ENCODE data around the gene TBCK.

The TBCK gene

GRCh38 chr4:106092361-106093040, 223.5 kb downstream of the TBCK start:
- H2AFZ ChIP-seq (ENCODE audit: low read length) = no peak overlapping the region
- H3K9me2 ChIP-seq (ENCODE audit: low read depth, low read length) = no peaks in the 10 kb centered on the region
- H3K4me2 ChIP-seq (ENCODE audit: low read length) = no peak overlapping the region
- H4K20me1 ChIP-seq (ENCODE audit: insufficient read depth, low read length) = no peaks in the 10 kb centered on the region
- H3K4me1 ChIP-seq (ENCODE audit: insufficient read depth, low read length, severe bottlenecking) = no peaks in the 10 kb centered on the region
- H3F3A ChIP-seq (ENCODE audit: insufficient read depth, low read length) = no peaks in the 10 kb centered on the region
- H3K9ac ChIP-seq (ENCODE audit: low read length) = no peak overlapping the region
- no peak overlapping the region for H3K4me3 ChIP-seq (ENCODE audit: low read depth, low read length, poor library complexity, severe bottlenecking)
- H3K36me3 ChIP-seq (ENCODE audit: insufficient read depth, low read length) = no peaks in the 10 kb centered on the region; the same call in 1 of the 2 replicates
- H3K27me3 ChIP-seq (ENCODE audit: insufficient read depth, low read length) = no peaks in the 10 kb centered on the region
- 0 out of 2 replicates have a peak, but pooled peaks cover 5% of the 10 kb centered on the region for H3K9me3 ChIP-seq (ENCODE audit: low read length)
- H3K27ac ChIP-seq (ENCODE audit: low read depth, low read length, poor library complexity, severe bottlenecking) = no peak overlapping the region
- H3K79me2 ChIP-seq (ENCODE audit: insufficient read depth, low read length) = no peaks in the 10 kb centered on the region
- TF ChIP-seq CTCF (IDR thresholded peaks at IDR 0.05; ENCODE audit: low read length) = no peak

GRCh38 chr4:106090826-106091225, 225.2 kb downstream of the TBCK start:
- no peaks in the 10 kb centered on the region for H3K9me2 ChIP-seq (ENCODE audit: low read depth, low read length)
- H3K36me3 ChIP-seq (ENCODE audit: insufficient read depth, low read length) = no peaks in the 10 kb centered on the region; the same call in 1 of the 2 replicates
- TF ChIP-seq EZH2 (IDR thresholded peaks at IDR 0.05; ENCODE audit: borderline replicate concordance, low read length) = no peak
- TF ChIP-seq CTCF (IDR thresholded peaks at IDR 0.05; ENCODE audit: low read length) = no peak
- H3K4me1 ChIP-seq (ENCODE audit: insufficient read depth, low read length, severe bottlenecking) = no peaks in the 10 kb centered on the region
- no peaks in the 10 kb centered on the region for H4K20me1 ChIP-seq (ENCODE audit: insufficient read depth, low read length)
- H3F3A ChIP-seq (ENCODE audit: insufficient read depth, low read length) = no peaks in the 10 kb centered on the region
- no peaks in the 10 kb centered on the region for H3K79me2 ChIP-seq (ENCODE audit: insufficient read depth, low read length)
- H3K27me3 ChIP-seq (ENCODE audit: insufficient read depth, low read length) = no peaks in the 10 kb centered on the region
- no peak overlapping the region for H3K4me2 ChIP-seq (ENCODE audit: low read length)
- H3K9ac ChIP-seq (ENCODE audit: low read length) = no peak overlapping the region
- 0 out of 2 replicates have a peak, but pooled peaks cover 5% of the 10 kb centered on the region for H3K9me3 ChIP-seq (ENCODE audit: low read length)
- no peak overlapping the region for H2AFZ ChIP-seq (ENCODE audit: low read length)
- H3K27ac ChIP-seq (ENCODE audit: low read depth, low read length, poor library complexity, severe bottlenecking) = no peak overlapping the region
- H3K4me3 ChIP-seq (ENCODE audit: low read depth, low read length, poor library complexity, severe bottlenecking) = no peak overlapping the region

GRCh38 chr4:106083065-106083464, 232.9 kb downstream of the TBCK start:
- Histone ChIP-seq H3K79me2 (ENCODE audit: insufficient read depth, low read length) (no peaks in the 10 kb centered on the region), H4K20me1 (ENCODE audit: insufficient read depth, low read length) (no peaks in the 10 kb centered on the region), H3K4me3 (ENCODE audit: low read depth, low read length, poor library complexity, severe bottlenecking) (no peak overlapping the region), H3K4me2 (ENCODE audit: low read length) (no peak overlapping the region), H3K9me3 (ENCODE audit: low read length) (no peaks in the 10 kb centered on the region), H3F3A (ENCODE audit: insufficient read depth, low read length) (no peaks in the 10 kb centered on the region), H3K27me3 (ENCODE audit: insufficient read depth, low read length) (no peaks in the 10 kb centered on the region), H3K9ac (ENCODE audit: low read length) (no peak overlapping the region), H2AFZ (ENCODE audit: low read length) (no peak overlapping the region), H3K4me1 (ENCODE audit: insufficient read depth, low read length, severe bottlenecking) (no peaks in the 10 kb centered on the region), H3K36me3 (ENCODE audit: insufficient read depth, low read length) (no peaks in the 10 kb centered on the region), H3K9me2 (ENCODE audit: low read depth, low read length) (no peaks in the 10 kb centered on the region), H3K27ac (ENCODE audit: low read depth, low read length, poor library complexity, severe bottlenecking) (no peak overlapping the region)
- no peak for TF ChIP-seq EZH2 (IDR thresholded peaks at IDR 0.05; ENCODE audit: borderline replicate concordance, low read length)
- no peak for TF ChIP-seq CTCF (IDR thresholded peaks at IDR 0.05; ENCODE audit: low read length)
